NCI-H1105 (cell line): ENCODE data around the gene ZBTB21.
"Not testable (repeated sequence)": the region's sequence is repeated elsewhere in the genome, so short reads cannot be mapped to it uniquely, and the experiment has no call there.

Source experiments
- DNase-seq: peaks from one replicate; lab custom pipeline; 2025; lab: John Stamatoyannopoulos, UW

The ZBTB21 gene

GRCh38 chr21:42019101-42019605, 9.0 kb upstream of the ZBTB21 start:
- no peak for DNase-seq

DNA sequence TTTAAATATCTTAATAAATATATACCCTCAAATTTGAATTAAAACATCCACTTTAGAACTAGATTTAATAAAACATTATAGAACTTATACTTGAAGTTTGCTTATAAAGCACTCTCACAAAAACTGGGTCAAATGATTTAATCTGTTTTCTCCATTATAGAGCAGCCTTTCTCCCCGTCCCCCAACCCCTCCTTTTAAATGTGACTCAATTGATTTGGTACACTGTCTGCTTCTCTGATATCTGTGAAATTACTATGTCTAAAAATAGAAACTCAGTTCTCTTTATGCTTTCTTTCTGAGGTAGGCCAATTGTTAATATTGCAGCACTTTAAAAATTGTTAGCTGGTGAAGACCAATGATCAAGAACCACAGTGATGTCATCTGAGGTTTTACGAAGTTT, 6.9 kb upstream of the ZBTB21 start:
- no peak for DNase-seq

DNA sequence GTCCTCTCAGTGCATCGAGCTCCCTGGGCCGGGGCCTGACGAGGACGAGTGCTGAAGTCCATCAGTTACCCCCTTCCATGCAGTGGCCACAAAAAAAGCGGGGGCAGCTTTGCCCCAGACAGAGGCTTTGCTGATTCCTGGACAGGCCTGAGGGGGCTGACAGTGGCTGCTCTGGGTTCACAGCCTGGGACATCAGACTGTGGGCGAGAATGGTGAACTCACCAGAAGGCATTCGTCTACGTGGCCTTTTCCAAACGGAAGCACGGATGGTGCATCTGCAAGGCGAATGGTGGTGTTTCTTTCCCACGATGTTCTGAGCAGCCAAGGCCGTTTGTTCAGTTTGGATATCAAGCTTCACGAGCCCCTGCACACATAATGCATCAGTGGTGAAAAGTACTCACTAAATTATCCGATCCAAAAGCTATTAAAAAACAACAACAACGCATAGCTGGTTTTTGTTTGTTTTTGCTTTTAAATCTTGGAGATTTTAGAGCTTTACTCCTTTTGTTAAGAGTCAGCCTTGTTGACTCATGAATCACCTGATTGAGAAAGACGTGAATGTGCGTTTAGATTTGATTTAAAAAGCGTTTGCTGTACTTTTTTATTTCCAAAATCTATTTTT, 6.3 kb upstream of the ZBTB21 start:
- DNase-seq: no peak

DNA sequence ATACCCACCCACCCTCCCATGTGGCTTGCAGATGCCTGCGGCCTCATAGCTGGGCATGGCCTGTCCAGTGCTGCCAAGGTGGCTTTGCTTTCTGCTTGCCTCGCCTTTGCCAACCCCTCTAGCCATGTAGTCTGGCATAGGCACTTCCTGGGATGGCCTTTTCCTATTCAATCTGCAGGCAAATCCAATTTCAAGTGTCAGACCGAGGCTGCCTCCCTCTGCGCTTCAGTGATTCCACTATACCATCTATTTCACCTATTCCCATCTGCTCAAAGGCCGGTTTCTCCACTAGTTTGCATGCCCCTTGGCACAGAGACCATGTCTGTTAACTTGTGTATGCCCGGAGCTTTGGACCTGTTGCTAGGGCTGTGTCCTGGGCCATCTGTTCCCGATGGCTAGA, 3.8 kb upstream of the ZBTB21 start:
- DNase-seq: no peak

DNA sequence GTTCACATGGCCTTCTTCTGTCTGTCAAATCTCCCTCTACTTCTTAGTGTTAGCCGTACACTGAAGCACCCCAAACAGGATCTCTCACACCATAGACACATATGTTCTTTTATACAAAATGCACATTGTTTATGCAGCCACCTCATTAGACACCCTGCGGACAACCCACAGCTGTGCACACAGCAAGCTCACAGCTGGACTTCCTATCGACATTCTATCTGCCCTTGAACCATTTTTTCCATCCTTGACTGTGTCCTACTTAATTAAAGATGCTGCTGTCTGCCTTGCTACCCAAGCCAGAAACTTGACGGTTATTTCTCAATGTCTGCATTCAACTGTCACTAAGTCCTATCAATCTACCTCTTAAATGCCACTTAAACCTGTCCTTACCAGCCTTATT, 3.2 kb upstream of the ZBTB21 start:
- DNase-seq: no peak

DNA sequence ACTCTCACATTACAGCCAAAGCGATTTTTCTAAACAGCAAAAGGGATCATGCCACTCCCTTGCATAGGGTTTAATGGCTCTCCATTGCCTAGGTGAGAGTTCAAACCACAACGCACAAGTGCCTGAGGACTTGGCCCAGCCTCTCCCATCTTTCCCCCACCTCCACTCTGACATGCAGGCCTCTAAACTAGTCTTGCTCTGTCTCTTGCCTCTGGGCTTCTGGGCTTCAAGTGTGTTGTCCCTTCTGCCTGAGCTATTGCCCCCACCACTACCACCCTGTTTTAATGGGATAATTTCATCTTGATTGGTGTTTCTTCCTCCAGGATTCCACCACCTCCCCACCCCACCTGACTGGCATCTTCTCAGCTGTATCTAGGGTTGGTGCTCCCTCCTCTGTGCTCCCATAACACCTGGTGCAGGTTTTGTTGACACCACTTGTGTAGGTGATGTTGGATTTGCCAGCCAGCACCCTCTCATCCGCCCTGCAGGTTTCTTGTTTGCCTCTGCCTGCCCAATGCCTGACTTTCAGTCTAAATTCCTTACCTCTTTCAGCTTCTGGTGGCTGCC, 2.7 kb upstream of the ZBTB21 start:
- DNase-seq: no peak

DNA sequence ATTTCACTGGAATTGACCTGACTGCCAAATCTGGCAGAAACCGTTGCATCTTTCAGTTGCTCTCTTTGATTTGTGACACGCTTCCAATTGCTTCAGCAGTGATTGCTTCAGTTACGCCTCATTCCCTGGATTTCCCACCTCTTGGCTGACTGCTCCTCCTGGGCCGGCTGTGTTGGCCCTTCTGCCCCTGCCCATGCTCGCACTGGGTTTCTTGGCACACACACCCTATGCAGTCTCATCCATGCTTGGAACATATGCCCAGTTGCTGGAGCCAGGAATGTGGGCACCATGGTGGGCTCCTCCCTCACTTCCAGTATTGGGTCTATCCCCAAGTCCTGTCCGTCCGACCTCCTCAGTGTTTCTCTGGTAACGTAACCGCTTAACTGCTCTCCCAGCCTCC, 2.2 kb upstream of the ZBTB21 start:
- DNase-seq: no peak

GRCh38 chr21:42010507-42011495, 641 bp upstream of the ZBTB21 start:
- DNase-seq: peak; percentile 57

- no peak for DNase-seq
These were observed 936 bp downstream of the ZBTB21 start for GRCh38 chr21:42009018-42009830.

DNA sequence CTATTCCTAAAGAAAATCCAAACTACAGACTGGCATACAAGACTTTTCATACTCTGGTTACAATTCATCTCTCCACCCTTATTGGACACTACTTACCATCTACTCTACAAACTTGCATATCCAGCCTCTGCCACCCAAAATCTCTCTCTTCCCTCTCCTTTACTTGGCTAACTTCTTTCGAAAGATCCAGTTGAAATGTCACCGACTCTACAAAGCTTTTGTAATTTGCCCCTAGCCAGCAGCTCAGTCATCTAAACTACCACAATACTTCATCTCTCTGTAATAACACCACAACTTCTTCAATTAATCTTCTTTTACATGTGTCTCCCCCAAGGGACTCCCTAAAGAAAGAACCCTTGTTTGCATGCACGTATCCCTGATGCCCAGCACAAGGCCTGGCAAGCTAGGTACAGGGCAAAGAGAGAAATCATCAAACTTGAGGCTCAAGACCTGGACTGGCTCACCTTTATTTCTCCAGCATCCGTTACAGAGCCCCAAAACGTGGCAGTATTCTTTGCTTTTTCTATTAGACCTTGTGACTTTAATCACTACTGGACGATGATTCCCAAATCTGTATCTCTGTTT, 2.7 kb downstream of the ZBTB21 start:
- DNase-seq: no peak

DNA sequence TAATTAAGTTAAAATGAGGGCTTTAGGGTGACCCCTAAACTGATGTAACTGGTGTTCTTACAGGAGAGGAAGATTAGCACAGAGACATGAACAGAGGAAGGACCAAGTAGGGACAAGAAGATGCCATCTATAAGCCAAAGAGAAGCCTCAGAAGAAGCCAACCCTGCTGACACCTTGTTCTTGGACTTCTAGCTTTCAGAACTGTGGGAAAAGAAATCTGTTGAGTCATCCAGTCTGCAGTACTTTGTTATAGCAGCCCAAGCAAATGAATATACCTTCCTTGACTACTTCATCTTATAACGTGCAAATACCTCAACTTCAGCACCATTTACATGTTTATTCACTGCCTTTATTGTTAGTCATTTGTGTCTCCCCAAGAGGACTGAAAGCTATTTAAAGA, 3.4 kb downstream of the ZBTB21 start:
- DNase-seq: no peak

- DNase-seq: no peak
These were observed 5.6 kb downstream of the ZBTB21 start for GRCh38 chr21:42004406-42005199.

- DNase-seq: no peak
These were observed 7.1 kb downstream of the ZBTB21 start for GRCh38 chr21:42003051-42003461.

GRCh38 chr21:42002421-42002958, 7.7 kb downstream of the ZBTB21 start:
- no peak for DNase-seq

- DNase-seq: no peak
These were observed 8.4 kb downstream of the ZBTB21 start for GRCh38 chr21:42001781-42002180.

- no peak for DNase-seq
These were observed 9.3 kb downstream of the ZBTB21 start for GRCh38 chr21:42000908-42001307.

DNA sequence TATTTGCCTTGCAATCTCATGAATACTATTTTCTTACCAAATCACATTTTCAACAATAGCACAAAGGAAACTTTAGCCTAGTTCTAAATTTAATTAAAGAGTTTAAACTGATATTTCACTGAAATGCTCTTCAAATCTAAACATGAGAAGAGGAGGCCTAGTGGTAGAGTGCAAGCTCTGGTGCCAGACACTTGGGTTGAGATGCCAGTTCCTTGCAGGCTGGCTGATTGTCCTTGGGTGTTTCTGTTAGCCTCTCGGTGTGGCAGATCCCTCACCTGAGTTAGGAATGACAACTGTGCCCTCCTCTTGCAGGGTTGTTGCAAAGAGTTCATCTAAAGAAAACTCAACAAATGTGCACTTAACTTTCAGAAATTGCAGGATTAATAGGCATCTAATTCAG, 12.5 kb downstream of the ZBTB21 start:
- DNase-seq: no peak

- DNase-seq: no peak
These were observed 14.6 kb downstream of the ZBTB21 start for GRCh38 chr21:41995577-41995976.

GRCh38 chr21:41994613-41995012, 15.5 kb downstream of the ZBTB21 start:
- DNase-seq: not testable (repeated sequence)

- DNase-seq: no peak
These were observed 16.4 kb downstream of the ZBTB21 start for GRCh38 chr21:41993744-41994143.
